Renal cortex interstitium (tissue), 15 donors: Measurements from ENCODE around the gene HDC. TPM values are rescaled to one million over a fixed set of nuclear protein-coding genes. Genes with fewer than 3 reads are reported as not detected.

ENCODE experiments used
- DNase-seq, 11 donors: peaks; one replicate each; pipeline ENCODE4 v3.0.0-alpha.2; 2013; ENCODE audit warnings: low read depth in 9 of 11, low spot score in 4 of 11; ENCODE audit errors: extremely low read depth in 1 of 11
- long read RNA-seq, 16 experiments: transcript quantifications; one replicate each; lab custom pipeline, GENCODE V29; 2026
- polyA plus RNA-seq, 3 donors: library from polyadenylated mRNA; unstranded; fragments of 120-200 nt; gene quantifications; one replicate each; pipeline ENCODE4 v1.2.1, GENCODE V29; 2013; ENCODE audit not compliant: insufficient read length in 3 of 3

Gene HDC, protein sequence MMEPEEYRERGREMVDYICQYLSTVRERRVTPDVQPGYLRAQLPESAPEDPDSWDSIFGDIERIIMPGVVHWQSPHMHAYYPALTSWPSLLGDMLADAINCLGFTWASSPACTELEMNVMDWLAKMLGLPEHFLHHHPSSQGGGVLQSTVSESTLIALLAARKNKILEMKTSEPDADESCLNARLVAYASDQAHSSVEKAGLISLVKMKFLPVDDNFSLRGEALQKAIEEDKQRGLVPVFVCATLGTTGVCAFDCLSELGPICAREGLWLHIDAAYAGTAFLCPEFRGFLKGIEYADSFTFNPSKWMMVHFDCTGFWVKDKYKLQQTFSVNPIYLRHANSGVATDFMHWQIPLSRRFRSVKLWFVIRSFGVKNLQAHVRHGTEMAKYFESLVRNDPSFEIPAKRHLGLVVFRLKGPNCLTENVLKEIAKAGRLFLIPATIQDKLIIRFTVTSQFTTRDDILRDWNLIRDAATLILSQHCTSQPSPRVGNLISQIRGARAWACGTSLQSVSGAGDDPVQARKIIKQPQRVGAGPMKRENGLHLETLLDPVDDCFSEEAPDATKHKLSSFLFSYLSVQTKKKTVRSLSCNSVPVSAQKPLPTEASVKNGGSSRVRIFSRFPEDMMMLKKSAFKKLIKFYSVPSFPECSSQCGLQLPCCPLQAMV
- under 1 TPM; 0.42 to 0.56 (median 0.48) TPM for polyA plus RNA-seq
- long read RNA-seq, donor 1, result 0 reads
- long read RNA-seq, donor 2, result 0 reads
- long read RNA-seq, donor 3, result 0 reads
- long read RNA-seq, donor 4, result 0 reads
- long read RNA-seq, donor 5, result 0 reads
- long read RNA-seq, donor 6, result 0 reads
- long read RNA-seq, donor 7, result 0 reads
- long read RNA-seq, donor 8, result 0 reads
- long read RNA-seq, donor 9, result 0 reads
- long read RNA-seq, donor 10, result 0 reads
- long read RNA-seq, donor 11, result 0 reads
- long read RNA-seq, donor 12, result 0 reads
- long read RNA-seq, donor 13, result 0 reads
- long read RNA-seq, donor 14, result 0 reads
- long read RNA-seq, donor 15, result 0 reads
- long read RNA-seq, donor 16, result 0 reads

DNA sequence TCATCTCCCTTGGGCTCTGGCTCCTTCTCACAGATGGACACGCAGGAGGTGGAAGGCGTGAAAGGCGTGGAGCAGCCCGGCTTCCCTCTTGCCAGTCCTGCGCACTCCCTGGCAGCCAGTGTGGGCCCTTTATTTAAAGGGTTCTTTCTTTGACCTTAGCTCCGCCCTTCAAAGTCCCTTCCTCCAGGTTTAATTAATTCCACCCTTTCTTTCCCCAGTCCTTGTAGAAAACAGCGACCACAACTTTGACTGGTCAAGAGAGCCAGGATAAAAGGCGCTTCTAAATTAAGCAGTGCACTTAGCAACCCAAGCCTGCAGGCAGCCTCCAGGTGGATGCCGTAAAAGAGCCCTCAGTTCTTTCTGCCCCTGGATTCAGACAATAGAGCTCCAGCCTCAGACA lies at the start of gene HDC:
Gene HDC, minus strand, starts transcription at position 107 of the 400 bp plus-strand sequence. Its CDS starts 103 bp downstream, at position 4.
- DNase-seq, result no peak

GRCh38 chr15:50312636-50313035 lies 47.1 kb upstream of the HDC start:
- no peak for DNase-seq

- DNase-seq, result no peak
Measured at GRCh38 chr15:50307799-50308198, 42.3 kb upstream of the HDC start.

DNA sequence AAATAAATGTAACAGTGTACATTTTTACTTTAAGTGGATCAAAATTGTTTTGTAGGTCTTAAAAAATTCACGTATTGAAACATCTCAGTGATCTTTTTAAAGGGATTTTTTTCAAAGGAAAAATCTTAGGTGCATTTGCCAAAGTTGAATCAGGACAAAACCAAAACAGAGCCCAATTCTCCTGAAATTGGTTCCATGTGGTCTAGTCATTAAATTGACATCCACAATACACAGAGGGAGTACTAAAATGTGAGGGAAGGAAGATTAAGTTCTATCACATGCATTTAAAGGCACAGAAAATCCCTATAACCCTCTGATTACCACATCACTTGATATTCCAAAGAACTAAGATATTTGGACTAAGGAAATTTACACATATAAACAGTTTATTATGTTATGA lies 39.3 kb upstream of the HDC start:
- no peak for DNase-seq

DNA sequence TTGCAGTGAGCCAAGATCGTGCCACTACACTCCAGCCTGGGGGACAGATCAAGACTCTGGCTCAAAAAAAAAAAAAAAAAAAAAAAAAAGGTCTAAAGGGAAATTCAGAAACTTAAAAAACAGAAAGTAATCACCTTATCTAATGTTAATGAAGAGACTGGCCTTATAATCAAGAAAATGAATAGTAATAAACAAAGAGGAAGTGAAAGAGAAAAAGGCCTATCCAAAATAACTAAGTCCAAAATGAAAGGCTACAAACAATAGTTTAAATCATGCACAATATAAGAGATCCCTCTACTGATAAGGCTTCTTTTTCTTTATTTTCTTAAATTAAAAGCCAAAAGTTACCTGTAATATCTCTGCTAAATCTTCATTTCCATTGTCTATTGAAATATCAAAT lies 37.1 kb upstream of the HDC start:
- DNase-seq, result no peak

DNA sequence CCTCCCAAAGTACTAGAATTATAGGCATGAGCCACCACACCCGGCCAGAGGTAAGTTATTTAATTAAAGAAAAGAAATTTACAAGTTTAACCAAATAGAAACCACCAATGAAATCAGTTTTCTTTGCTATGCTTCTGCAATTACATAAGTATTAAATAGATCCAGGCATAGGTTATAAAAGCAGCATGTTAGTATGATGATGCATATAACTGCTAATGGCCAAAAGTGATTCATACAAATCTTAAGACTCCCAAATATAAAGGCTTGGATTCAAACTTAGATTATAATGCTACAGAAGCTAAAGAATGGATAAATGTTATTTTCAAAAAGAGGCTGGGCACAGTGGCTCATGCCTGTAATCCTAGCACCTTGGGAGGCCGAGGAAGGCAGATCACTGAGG lies 32.8 kb upstream of the HDC start:
- DNase-seq, result no peak

DNA sequence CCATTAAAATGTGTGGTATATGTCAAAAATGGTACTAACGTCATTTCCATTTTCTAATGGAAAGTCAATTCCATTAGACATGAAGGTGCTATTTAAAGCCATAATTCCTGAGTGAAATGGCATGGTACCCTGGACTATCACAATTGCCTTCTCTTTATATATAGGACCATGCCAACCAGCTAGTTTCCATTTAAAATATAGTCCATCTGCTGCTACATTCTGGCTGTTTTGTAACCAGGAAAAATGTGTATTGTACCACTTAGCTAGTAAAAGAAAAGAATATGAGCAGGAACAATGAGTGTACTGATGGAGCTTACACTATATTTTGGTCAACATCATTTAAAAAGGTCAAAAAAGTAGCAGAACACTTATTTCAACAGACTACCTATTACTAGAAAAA lies 30.4 kb upstream of the HDC start:
- no peak for DNase-seq

GRCh38 chr15:50289749-50290148 lies 24.2 kb upstream of the HDC start:
- DNase-seq, result no peak

DNA sequence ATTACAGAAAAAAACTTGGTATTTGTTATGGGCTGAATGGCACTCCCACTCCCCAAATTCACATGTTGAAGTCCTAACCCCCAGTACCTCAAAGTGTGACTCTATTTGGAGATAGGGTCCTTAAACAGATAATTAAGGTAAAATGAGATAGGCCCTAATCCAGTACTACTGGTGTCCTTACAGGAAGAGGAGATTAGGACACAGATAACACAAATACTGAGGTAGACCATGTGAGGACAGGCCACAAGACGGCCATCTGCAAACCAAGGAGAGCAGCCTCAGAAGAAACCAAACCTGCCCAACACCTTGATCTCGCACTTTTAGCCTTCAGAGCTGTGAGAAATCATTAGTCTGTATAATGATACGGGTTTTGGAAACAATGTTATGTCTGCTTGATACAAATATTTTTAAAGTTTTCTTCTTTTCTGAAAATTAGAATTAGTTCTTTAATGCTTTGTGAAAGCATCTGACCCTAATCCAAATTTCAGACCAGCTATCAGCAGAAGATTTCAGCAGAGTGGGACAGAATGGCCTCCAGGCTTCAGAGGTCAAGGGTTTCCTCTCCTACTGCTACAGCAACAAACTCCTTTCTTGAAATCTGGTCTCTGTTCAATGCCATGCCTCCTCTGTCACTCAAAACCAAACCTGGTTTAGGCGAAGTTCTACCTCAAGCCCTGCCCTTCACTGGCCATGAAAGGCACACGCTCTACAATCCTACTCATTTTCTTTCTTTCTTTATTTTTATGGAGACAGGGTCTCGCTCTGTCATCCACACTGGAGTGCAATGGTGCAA lies 22.0 kb upstream of the HDC start:
- no peak for DNase-seq

GRCh38 chr15:50281427-50281826 lies 15.9 kb upstream of the HDC start:
- no peak for DNase-seq

DNA sequence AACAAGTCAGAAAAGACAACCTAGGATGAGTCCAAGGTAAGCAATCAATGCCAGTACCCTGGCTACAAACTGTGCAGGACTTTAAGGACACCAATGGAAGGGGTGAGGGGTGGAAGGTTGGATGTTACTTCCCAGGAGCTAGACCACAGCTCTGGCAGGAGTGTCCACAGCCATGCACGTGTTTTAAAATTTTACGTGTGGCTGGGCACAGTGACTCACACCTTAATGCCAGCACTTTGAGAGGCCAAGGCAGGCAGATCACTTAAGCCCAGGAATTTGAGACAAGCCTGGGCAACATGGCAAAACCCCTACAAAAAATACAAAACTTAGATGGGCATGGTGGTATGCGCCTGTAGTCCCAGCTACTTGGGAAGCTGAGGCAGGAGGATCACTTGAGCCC lies 14.7 kb upstream of the HDC start:
- no peak for DNase-seq

DNA sequence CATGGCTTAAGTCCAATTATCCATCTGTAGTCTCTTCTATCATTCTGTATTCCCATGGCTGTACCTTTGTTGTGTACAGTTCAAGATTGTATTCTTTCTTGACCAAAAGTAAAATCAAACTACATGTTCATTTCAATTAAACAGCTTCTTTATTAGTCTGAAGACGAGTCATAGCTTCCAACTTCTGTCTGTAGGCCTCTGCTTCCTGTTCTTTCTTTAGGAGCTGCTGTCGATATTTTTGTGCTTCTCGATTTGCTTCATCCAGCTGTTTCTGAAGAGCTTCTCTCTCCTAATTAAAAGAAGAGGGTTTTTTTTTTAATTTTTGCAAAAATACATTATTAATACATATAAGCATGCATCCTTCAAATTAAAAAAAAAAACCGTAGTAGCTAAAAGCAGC lies 13.0 kb upstream of the HDC start:
- no peak for DNase-seq

DNA sequence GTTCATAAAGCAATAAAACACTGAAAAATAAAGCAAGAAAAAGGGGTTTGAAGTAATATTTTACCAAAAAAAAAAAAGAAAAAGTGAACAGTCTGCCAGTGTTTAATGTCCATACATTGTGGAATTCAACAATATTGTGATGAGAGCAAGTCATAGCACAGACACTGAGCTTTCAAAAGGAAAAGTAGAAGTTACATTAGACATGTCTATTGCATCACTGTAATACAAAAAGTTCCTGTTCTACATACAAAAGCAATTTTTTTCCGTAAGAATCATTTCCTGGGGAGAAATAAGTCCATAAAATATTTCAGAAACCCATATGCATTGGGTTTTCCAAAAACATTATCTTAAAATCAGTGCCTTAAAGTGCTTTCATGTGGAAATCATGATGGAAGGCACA lies 11.8 kb upstream of the HDC start:
- no peak for DNase-seq

GRCh38 chr15:50275908-50276307 lies 10.4 kb upstream of the HDC start:
- DNase-seq, result no peak

GRCh38 chr15:50275091-50275490 lies 9.6 kb upstream of the HDC start:
- DNase-seq, result no peak

DNA sequence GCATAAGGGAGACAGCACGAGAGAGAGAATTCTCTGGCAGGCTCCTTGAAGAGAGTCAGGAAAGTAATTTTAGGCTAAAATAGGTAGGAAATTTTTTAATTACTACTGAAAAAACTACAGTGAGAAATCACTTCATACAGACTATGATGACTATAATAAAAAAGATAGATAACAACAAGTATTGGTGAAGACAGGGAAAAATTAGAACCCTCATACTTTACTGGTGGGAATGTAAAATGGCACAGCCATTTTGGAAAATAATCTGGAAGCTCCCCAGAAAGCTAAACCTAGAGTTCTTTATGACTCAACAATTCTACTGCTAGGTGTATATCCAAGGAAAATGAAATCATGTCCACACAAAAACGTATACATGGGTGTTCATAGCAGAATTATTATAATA lies 2.1 kb upstream of the HDC start:
- no peak for DNase-seq

- no peak for DNase-seq
Measured at GRCh38 chr15:50262533-50262932, 3.0 kb downstream of the HDC start.

GRCh38 chr15:50261981-50262380 lies 3.5 kb downstream of the HDC start:
- DNase-seq, result no peak

DNA sequence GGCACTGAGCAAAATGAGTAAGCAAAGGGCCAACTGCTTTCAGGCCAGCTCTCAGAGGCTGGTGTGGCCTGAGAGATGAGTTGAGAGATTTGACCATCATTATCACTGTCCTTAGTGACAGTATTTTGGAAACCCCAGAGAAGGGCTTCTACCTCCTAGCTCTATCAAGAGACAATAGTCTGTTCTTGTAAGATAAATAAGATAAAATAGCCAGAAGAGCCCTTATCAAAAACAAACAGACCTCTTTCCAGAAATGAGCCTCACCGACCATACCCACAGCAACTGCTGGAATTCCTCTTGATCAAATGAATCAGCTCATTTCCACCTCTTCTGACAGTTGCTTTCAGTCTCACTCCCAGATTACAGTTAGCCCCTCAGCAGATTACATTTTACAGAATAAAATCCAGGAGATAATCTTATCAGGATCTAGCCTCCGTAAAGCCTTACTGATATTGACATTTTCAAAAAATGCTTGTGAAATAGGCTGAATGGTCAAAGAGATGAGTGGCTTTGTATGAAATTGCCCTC lies 4.5 kb downstream of the HDC start:
- DNase-seq, result no peak
